ENCODE measurements around the gene KLHL26. TPM values are rescaled to one million over a fixed set of nuclear protein-coding genes. Genes with fewer than 3 reads are reported as not detected.
"Not testable (repeated sequence)": the region's sequence is repeated elsewhere in the genome, so short reads cannot be mapped to it uniquely, and the experiment has no call there.

KLHL26 gene
- total RNA-seq, 4 donors from 2014 or later, result 9.9 to 16.0 (median 10.9) TPM

GRCh38 chr19:18589380-18590272 lies 47.2 kb upstream of the KLHL26 start:
- peak overlapping the region; percentile 81 to 90 (median 88) for H3K27ac ChIP-seq
- no peak for TF ChIP-seq POLR2A (IDR thresholded peaks at IDR 0.05)
- peak in 4 of 6 experiments; percentile 11 to 61 (median 56) for TF ChIP-seq CTCF (IDR thresholded peaks at IDR 0.05)
- peaks cover 0 to 23% (median 6%) of the 10 kb centered on the region in 4 donors for H3K4me1 ChIP-seq
- DNase-seq, result peak; percentile 53 to 84 (median 83)
- no peaks in the 10 kb centered on the region for H3K9me3 ChIP-seq
- H3K27me3 ChIP-seq, result no peaks in the 10 kb centered on the region
- H3K36me3 ChIP-seq, result peaks cover 0 to 11% (median 0%) of the 10 kb centered on the region in 3 donors
- H3K4me3 ChIP-seq, result peak overlapping the region; percentile 69 to 93 (median 85)

- TF ChIP-seq POLR2A (IDR thresholded peaks at IDR 0.05), result no peak
- no peak for TF ChIP-seq CTCF (IDR thresholded peaks at IDR 0.05)
- Histone ChIP-seq H3K4me3 (no peak overlapping the region), H3K9me3 (no peaks in the 10 kb centered on the region), H3K36me3 (peaks cover 0 to 11% (median 0%) of the 10 kb centered on the region in 3 donors), H3K27ac (peak overlapping the region in 1 of 4 donors; percentile 88), H3K4me1 (peaks cover 0 to 31% (median 12%) of the 10 kb centered on the region in 4 donors), H3K27me3 (no peaks in the 10 kb centered on the region)
- DNase-seq, result peak in 1 of 3 donors; percentile 60
Observed at GRCh38 chr19:18590273-18591272, 46.3 kb upstream of the KLHL26 start.

- TF ChIP-seq POLR2A (IDR thresholded peaks at IDR 0.05), result no peak
- no peaks in the 10 kb centered on the region for H3K9me3 ChIP-seq
- no peak for DNase-seq
Observed at GRCh38 chr19:18591735-18592385, 45.0 kb upstream of the KLHL26 start.

GRCh38 chr19:18592732-18593131 lies 44.1 kb upstream of the KLHL26 start:
- H3K9me3 ChIP-seq, H3K27ac ChIP-seq, H3K4me3 ChIP-seq, DNase-seq, H3K27me3 ChIP-seq: not testable (repeated sequence)
- peaks cover 0 to 11% (median 0%) of the 10 kb centered on the region in 3 donors for H3K36me3 ChIP-seq
- peaks cover 0 to 31% (median 12%) of the 10 kb centered on the region in 4 donors for H3K4me1 ChIP-seq

More at GRCh38 chr19:18591735-18592385, 45.0 kb upstream of the KLHL26 start:
- H3K4me1 ChIP-seq, result peaks cover 0 to 31% (median 12%) of the 10 kb centered on the region in 4 donors
- H3K27me3 ChIP-seq, result peaks cover 0 to 5% of the 10 kb centered on the region in 2 donors
- no peak overlapping the region for H3K27ac ChIP-seq
- peaks cover 0 to 11% (median 0%) of the 10 kb centered on the region in 3 donors for H3K36me3 ChIP-seq
- H3K4me3 ChIP-seq, result no peak overlapping the region

- TF ChIP-seq POLR2A (IDR thresholded peaks at IDR 0.05), result no peak
- no peak for TF ChIP-seq CTCF (IDR thresholded peaks at IDR 0.05)
- Histone ChIP-seq H3K4me3 (peak overlapping the region in 3 of 4 donors; percentile 22 to 49 (median 47)), H3K36me3 (peaks cover 0 to 11% (median 0%) of the 10 kb centered on the region in 3 donors), H3K4me1 (peaks cover 0 to 31% (median 12%) of the 10 kb centered on the region in 4 donors), H3K9me3 (no peaks in the 10 kb centered on the region), H3K27ac (peak overlapping the region in 2 of 4 donors; percentile 38 to 55), H3K27me3 (peaks cover 0 to 7% of the 10 kb centered on the region in 2 donors)
- DNase-seq, result no peak
Observed at GRCh38 chr19:18593367-18594095, 43.3 kb upstream of the KLHL26 start.
